A549 (cell line): Measurements from ENCODE around the gene TNFAIP2. TPM values are rescaled to one million over a fixed set of nuclear protein-coding genes. Genes with fewer than 3 reads are reported as not detected.
"Not testable (repeated sequence)": the region's sequence is repeated elsewhere in the genome, so short reads cannot be mapped to it uniquely, and the experiment has no call there.

Experiments used
- ATAC-seq, 2 experiments: fragments of 200-7000 bp in 1 of 2; fragments of >200 bp in 1 of 2; cut with Nextera tagmentation in 1 of 2; cut with Tn5 transposase in 1 of 2; 3 replicates each; pipeline versions ENCODE4 v1.8.0 to v1.9.1; 2018 to 2020; ENCODE audit warnings: mild to moderate bottlenecking in 1 of 2, moderate library complexity in 1 of 2
- CTCF ChIA-PET: fragments of 300-600 bp; sonication (Branson Sonifier 250); formaldehyde crosslinking; extraction: SDS; loops from one replicate; lab custom pipeline; 2021; ENCODE audit warnings: antibody characterized with exemption, inconsistent platforms; lab: Yijun Ruan, JAX
- POLR2A ChIA-PET: fragments of 350-600 bp; formaldehyde crosslinking; extraction: SDS; loops from one replicate; lab custom pipeline; 2021; ENCODE audit warnings: antibody characterized with exemption, inconsistent platforms; lab: Yijun Ruan, JAX
- DNase-seq, 2 experiments: peaks; one replicate each; pipeline versions ENCODE4 v3.0.0 to v3.0.0-alpha.2; 2011 to 2016; ENCODE audit warnings: low read depth in 1 of 2, low spot score in 1 of 2
- FAIRE-seq: peaks from 2 replicates; lab custom pipeline; 2011; peaks lifted over from hg19 to GRCh38; lab: Jason Lieb, UNC
- H3K27ac ChIP-seq, 2 experiments: fragments of >200 bp; sonication (Bioruptor Twin); formaldehyde crosslinking; 3 replicates each; pipeline ENCODE4 v1.5.1; 2016 to 2017
- H3K4me1 ChIP-seq: fragments of >200 bp; sonication (Bioruptor Twin); formaldehyde crosslinking; 3 replicates; pipeline ENCODE4 v1.6.1; 2016
- H3K4me2 ChIP-seq: fragments of >200 bp; sonication (Bioruptor Twin); formaldehyde crosslinking; 3 replicates; pipeline ENCODE4 v1.6.1; 2016
- H3K4me3 ChIP-seq: fragments of >200 bp; sonication (Bioruptor Twin); formaldehyde crosslinking; 3 replicates; pipeline ENCODE4 v1.5.1; 2016
- H3K9me3 ChIP-seq: fragments of >200 bp; sonication (Bioruptor Twin); formaldehyde crosslinking; 3 replicates; pipeline ENCODE4 v1.6.1; 2016
- ATOH8 ChIP-seq: fragments of 250-450 bp; sonication (Bioruptor Pico); IDR thresholded peaks from 2 replicates; pipeline ENCODE4 v1.5.0; 2020; ENCODE audit warnings: low read depth, mild to moderate bottlenecking, moderate library complexity
- CTCF ChIP-seq: fragments of >200 bp; sonication (Bioruptor Twin); formaldehyde crosslinking; IDR thresholded peaks from 3 replicates; pipeline ENCODE4 v1.5.1; 2016
- E2F6 ChIP-seq: IDR thresholded peaks from 2 replicates; pipeline ENCODE4 v1.6.1; 2012; ENCODE audit warnings: low read depth, borderline replicate concordance
- HEYL ChIP-seq: fragments of 250-450 bp; sonication (Bioruptor Pico); IDR thresholded peaks from 2 replicates; pipeline ENCODE4 v1.8.0; 2021; ENCODE audit warnings: mild to moderate bottlenecking, moderate library complexity
- JUNB ChIP-seq: fragments of >200 bp; sonication (Bioruptor Twin); formaldehyde crosslinking; IDR thresholded peaks from 2 replicates; pipeline ENCODE4 v1.6.1; 2016
- MAX ChIP-seq: IDR thresholded peaks from 2 replicates; pipeline ENCODE4 v1.6.1; 2012
- MAZ ChIP-seq: fragments of 150-350 bp; IDR thresholded peaks from 2 replicates; pipeline ENCODE4 v1.6.1; 2014; ENCODE audit warnings: antibody characterized with exemption, low read depth, low read length, borderline replicate concordance
- RARB ChIP-seq: fragments of 250-450 bp; sonication (Bioruptor Pico); IDR thresholded peaks from 2 replicates; pipeline ENCODE4 v1.8.0; 2021; ENCODE audit warnings: mild to moderate bottlenecking, moderate library complexity
- REST ChIP-seq: fragments of 200-600 bp; sonication (generic); IDR thresholded peaks from 2 replicates; pipeline ENCODE4 v1.6.1; 2016; ENCODE audit warnings: antibody characterized with exemption, mild to moderate bottlenecking, moderate library complexity
- RFX5 ChIP-seq: fragments of 450-650 bp; IDR thresholded peaks from 2 replicates; pipeline ENCODE4 v1.7.1; 2014; ENCODE audit warnings: antibody characterized with exemption, mild to moderate bottlenecking, moderate library complexity
- RNF2 ChIP-seq: fragments of 200-600 bp; sonication (generic); IDR thresholded peaks from 2 replicates; pipeline ENCODE4 v1.6.1; 2016; ENCODE audit warnings: low read depth, mild to moderate bottlenecking, antibody characterized with exemption, moderate library complexity, borderline replicate concordance
- TFCP2L1 ChIP-seq: fragments of 250-450 bp; sonication (Bioruptor Pico); IDR thresholded peaks from 2 replicates; pipeline ENCODE4 v1.5.0; 2021; ENCODE audit warnings: mild to moderate bottlenecking
- ZNF302 ChIP-seq: fragments of 250-450 bp; sonication (Bioruptor Pico); IDR thresholded peaks from 2 replicates; pipeline ENCODE4 v1.9.0; 2021; ENCODE audit warnings: inconsistent platforms, mild to moderate bottlenecking, moderate library complexity
- ZSCAN20 ChIP-seq: fragments of 250-450 bp; sonication (Bioruptor Pico); IDR thresholded peaks from 2 replicates; pipeline ENCODE4 v1.8.0; 2022; ENCODE audit warnings: mild to moderate bottlenecking, moderate library complexity
- WGBS: methylation state at CpG from one replicate; pipeline ENCODE4 v1.1.6; 2017; ENCODE audit errors: missing lambda C conversion rate; 5-methylcytosine and 5-hydroxymethylcytosine counted together
- polyA plus RNA-seq, 4 experiments: library from polyadenylated mRNA; depleted of rRNA in 3 of 4; stranded (reverse); fragments of >200 nt; fragmentation: RNase III in 1 of 4; extraction: RNeasy Plus Mini Kit Qiagen cat#74134 plus additional on column Dnase treatment in 1 of 4; gene quantifications; 2 replicates in 3 of 4; 3 replicates in 1 of 4; pipeline ENCODE4 v1.2.3, GENCODE V29; 2011 to 2017

The TNFAIP2 gene
- polyA plus RNA-seq, 2 of the 4 experiments (the other 2 are of a cell fraction) = 222 to 254 TPM

- TF ChIP-seq ATOH8 (CRISPR knock-in tag) = no peak
- no peak for TF ChIP-seq TFCP2L1
- no peak for TF ChIP-seq REST
- TF ChIP-seq JUNB = no peak
Observed at GRCh38 chr14:103169954-103170353, 46.7 kb downstream of the TNFAIP2 start (continued).

GRCh38 chr14:103171206-103171605 is 47.9 kb downstream of the TNFAIP2 start:
- ATAC-seq, H3K4me2 ChIP-seq, POLR2A ChIA-PET, DNase-seq, H3K27ac ChIP-seq, FAIRE-seq, H3K4me1 ChIP-seq, H3K4me3 ChIP-seq, H3K9me3 ChIP-seq: not testable (repeated sequence)
- CTCF ChIA-PET = interaction anchor here (0.9 to 4.0 kb wide), 5 partner anchors 10 to 121 kb away, joined by 3 to 16 read pairs (median 4); partner anchors contain the start of gene TNFAIP2
- WGBS = 61% methylated on average over 2 of the region's 2 CpGs

- no peak for FAIRE-seq
- no peak for ATAC-seq
- Histone ChIP-seq H3K9me3 (no peaks in the 10 kb centered on the region), H3K4me3 (no peak overlapping the region), H3K4me1 (0 out of 3 replicates have a peak, but pooled peaks cover 3% of the 10 kb centered on the region), H3K4me2 (no peak overlapping the region), H3K27ac (no peak overlapping the region)
- POLR2A ChIA-PET = no interaction called here
- WGBS = 81% methylated on average over 5 of the region's 5 CpGs
- CTCF ChIA-PET = interaction anchor here (1.2 to 4.0 kb wide), 3 partner anchors 11 to 120 kb away, joined by 3 to 16 read pairs (median 8); no protein-coding TSS in a partner anchor
- TF ChIP-seq HEYL (no peak), ZNF302 (CRISPR knock-in tag) (no peak), CTCF (no peak), MAZ (no peak), E2F6 (no peak), RFX5 (no peak), RNF2 (no peak), RARB (CRISPR knock-in tag) (no peak), MAX (no peak), TFCP2L1 (no peak), ZSCAN20 (no peak)
- no peak for DNase-seq
Observed at GRCh38 chr14:103172921-103173320, 49.7 kb downstream of the TNFAIP2 start.

GRCh38 chr14:103173887-103174286 is 50.6 kb downstream of the TNFAIP2 start:
- DNase-seq, CTCF ChIA-PET, POLR2A ChIA-PET, H3K9me3 ChIP-seq, H3K27ac ChIP-seq, ATAC-seq, FAIRE-seq, H3K4me2 ChIP-seq, H3K4me1 ChIP-seq, H3K4me3 ChIP-seq: not testable (repeated sequence)
- WGBS = 18% methylated on average over 2 of the region's 2 CpGs

GRCh38 chr14:103176176-103176575 is 52.9 kb downstream of the TNFAIP2 start:
- CTCF ChIA-PET = interaction anchor here (1.5 to 4.1 kb wide), 4 partner anchors 11 to 73 kb away, joined by 6 to 24 read pairs (median 7); no protein-coding TSS in a partner anchor
- 68% methylated on average over 4 of the region's 4 CpGs for WGBS
- H3K9me3 ChIP-seq, H3K4me3 ChIP-seq, H3K4me1 ChIP-seq, ATAC-seq, FAIRE-seq, H3K4me2 ChIP-seq, POLR2A ChIA-PET: not testable (repeated sequence)
- H3K27ac ChIP-seq = 0 out of 6 replicates have a peak overlapping the region, but pooled peaks of 1 of the 2 experiments have one; percentile 32
- peak in 1 of 2 experiments; percentile 34 for DNase-seq
